Stimulated activated CD4-positive, alpha-beta T cell treated with anti-CD3 and anti-CD28 coated beads, TNF-alpha, amount 100 ng/mL, for 24 hours (primary cell): Measurements from ENCODE around the gene RIPPLY2.

Experiments used
- DNase-seq, 3 experiments: peaks; one replicate each; pipeline ENCODE4 v3.0.0-alpha.2; 2020; ENCODE audit warnings: low read depth in 3 of 3

Gene RIPPLY2

DNA sequence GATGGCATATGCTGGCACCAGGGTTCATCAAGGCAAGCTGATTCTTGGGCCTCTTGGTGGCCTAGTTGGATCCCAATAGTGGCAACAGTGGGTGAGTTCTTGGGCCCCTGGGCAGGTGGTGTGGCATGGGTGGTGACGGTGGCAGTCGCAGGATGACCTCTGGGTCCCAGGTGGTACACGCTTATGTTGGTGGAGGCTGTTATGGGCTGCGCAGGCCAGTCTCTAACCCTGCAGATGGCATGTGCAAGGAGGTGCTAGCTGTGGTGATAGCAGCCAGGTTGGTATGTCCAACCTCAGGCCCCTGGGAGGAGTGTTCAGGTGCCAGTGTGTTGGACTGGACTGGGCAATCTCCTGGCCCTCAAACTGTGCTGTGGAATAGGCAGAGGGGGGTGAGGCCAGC lies 52.5 kb downstream of the RIPPLY2 start:
- no peak for DNase-seq
